PC-9 (cell line): ENCODE results near the gene BRINP3. TPM values are rescaled to one million over a fixed set of nuclear protein-coding genes. Genes with fewer than 3 reads are reported as not detected.

ENCODE experiments used
- BruUV-seq: library from RNA; stranded (reverse); fragments of 400-500 nt; replicated peaks from 2 replicates; lab custom pipeline; 2021; lab: Mats Ljungman, UMichigan
- CTCF ChIA-PET: fragments of 300-600 bp; sonication (Branson Sonifier 250); formaldehyde crosslinking; loops from one replicate; lab custom pipeline; 2022; ENCODE audit warnings: antibody characterized with exemption; lab: Charles Lee
- POLR2A ChIA-PET: fragments of 300-600 bp; sonication (Branson Sonifier 250); formaldehyde crosslinking; loops from one replicate; lab custom pipeline; 2022; ENCODE audit warnings: antibody characterized with exemption; ENCODE audit not compliant: unreplicated experiment; lab: Charles Lee
- DNase-seq, 2 experiments: peaks; one replicate each; pipeline versions ENCODE4 v3.0.0 to v3.0.0-alpha.2; 2015 to 2022; ENCODE audit warnings: mixed read lengths in 1 of 2
- H2AFZ ChIP-seq: fragments of 200-600 bp; sonication (generic); 2 replicates; pipeline ENCODE4 v1.8.1; 2017; ENCODE audit warnings: antibody characterized with exemption
- H3F3A ChIP-seq: fragments of 200-600 bp; sonication (generic); 2 replicates; pipeline ENCODE4 v1.8.1; 2017; ENCODE audit warnings: antibody characterized with exemption, mild to moderate bottlenecking, low read depth; ENCODE audit not compliant: insufficient read depth
- H3K27ac ChIP-seq: fragments of 200-600 bp; sonication (generic); 2 replicates; pipeline ENCODE4 v1.6.1; 2016; ENCODE audit warnings: mixed run types
- H3K27me3 ChIP-seq: fragments of 200-600 bp; sonication (generic); 2 replicates; pipeline ENCODE4 v1.6.1; 2016; ENCODE audit warnings: low read depth, mixed run types; ENCODE audit not compliant: insufficient read depth
- H3K36me3 ChIP-seq: fragments of 200-600 bp; sonication (generic); 2 replicates; pipeline ENCODE4 v1.6.1; 2016; ENCODE audit warnings: low read depth, mixed run types
- H3K4me1 ChIP-seq: fragments of 200-600 bp; sonication (generic); replicated peaks from 2 replicates; pipeline ENCODE4 v1.6.1; 2016; ENCODE audit warnings: mixed run types; ENCODE audit not compliant: insufficient read depth
- H3K4me2 ChIP-seq: fragments of 200-600 bp; sonication (generic); 2 replicates; pipeline ENCODE4 v1.6.1; 2017; ENCODE audit warnings: mixed run types
- H3K4me3 ChIP-seq: fragments of 200-600 bp; sonication (generic); 2 replicates; pipeline ENCODE4 v1.6.1; 2016; ENCODE audit warnings: mixed run types
- H3K79me2 ChIP-seq: fragments of 200-600 bp; sonication (generic); 2 replicates; pipeline ENCODE4 v1.6.1; 2017; ENCODE audit warnings: low read depth, mixed run types
- H3K9me2 ChIP-seq: fragments of 200-600 bp; sonication (generic); 2 replicates; pipeline ENCODE4 v1.8.1; 2017; ENCODE audit warnings: mild to moderate bottlenecking; ENCODE audit not compliant: insufficient read depth
- H3K9me3 ChIP-seq: fragments of 200-600 bp; sonication (generic); 2 replicates; pipeline ENCODE4 v1.8.1; 2016; ENCODE audit warnings: low read depth; ENCODE audit not compliant: insufficient read depth
- H4K20me1 ChIP-seq: fragments of 200-600 bp; sonication (generic); 2 replicates; pipeline ENCODE4 v1.8.1; 2017; ENCODE audit not compliant: insufficient read depth
- CTCF ChIP-seq: fragments of 200-600 bp; sonication (generic); conservative IDR thresholded peaks from 2 replicates; pipeline ENCODE4 v1.6.1; 2017; ENCODE audit warnings: mixed run types, antibody characterized with exemption, mild to moderate bottlenecking, moderate library complexity
- EZH2 ChIP-seq: fragments of 200-600 bp; sonication (generic); IDR thresholded peaks from 2 replicates; pipeline ENCODE4 v1.8.0; 2017; ENCODE audit warnings: antibody characterized with exemption, low read depth
- intact Hi-C: fragments of 100-400 bp; cut with micrococcal nuclease; formaldehyde crosslinking; loops from one replicate; pipeline ENCODE4 v1.10.0; 2022; ENCODE audit not compliant: unreplicated experiment
- total RNA-seq: library from RNA; stranded (reverse); gene quantifications from 2 replicates; pipeline ENCODE4 v1.2.3, GENCODE V29; 2021

Gene BRINP3
- total RNA-seq, 1 experiment from 2014 or later = not detected

- H3K4me2 ChIP-seq = no peak overlapping the region
- no peaks in the 10 kb centered on the region for H3K79me2 ChIP-seq
- no peak overlapping the region for H3K4me3 ChIP-seq
- no peaks in the 10 kb centered on the region; the same call in 1 of the 2 replicates for H4K20me1 ChIP-seq
- H3K9me2 ChIP-seq = no peaks in the 10 kb centered on the region; the same call in 1 of the 2 replicates
- TF ChIP-seq CTCF (no peak), EZH2 (no peak)
- no peaks in the 10 kb centered on the region for H3K36me3 ChIP-seq
- H2AFZ ChIP-seq = no peak overlapping the region
- BruUV-seq = no TSS peak
- intact Hi-C loops = no loop called here
- no peaks in the 10 kb centered on the region for H3K27me3 ChIP-seq
- ChIA-PET CTCF (no interaction called here), POLR2A (no interaction called here)
- H3K9me3 ChIP-seq = no peaks in the 10 kb centered on the region
- no peaks in the 10 kb centered on the region for H3K4me1 ChIP-seq
- no peak for DNase-seq
- H3K27ac ChIP-seq = no peak overlapping the region
- H3F3A ChIP-seq = no peaks in the 10 kb centered on the region
Observed at GRCh38 chr1:190497565-190497964, 19.9 kb upstream of the BRINP3 start.

DNA sequence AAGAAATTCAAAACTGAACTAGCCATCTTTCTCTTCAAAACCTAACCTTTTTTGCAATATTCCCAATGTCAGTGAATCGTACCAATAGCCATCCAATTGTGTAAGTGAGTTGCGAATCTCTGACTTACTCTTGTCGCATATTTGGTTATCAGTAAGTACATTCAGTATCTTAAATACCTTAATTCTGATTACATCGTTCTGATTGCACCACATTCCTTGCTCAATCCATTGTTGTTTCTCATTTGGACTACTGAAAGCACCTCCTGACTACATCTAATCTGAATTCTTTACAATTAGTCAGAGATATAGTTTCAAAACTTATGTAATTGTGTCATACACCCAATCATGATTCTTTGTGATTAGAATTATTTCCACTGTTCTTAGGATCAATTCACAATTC lies 16.8 kb upstream of the BRINP3 start:
- DNase-seq = no peak
- Histone ChIP-seq H3K9me3 (no peaks in the 10 kb centered on the region), H3F3A (no peaks in the 10 kb centered on the region), H3K9me2 (no peaks in the 10 kb centered on the region; the same call in 1 of the 2 replicates), H3K27me3 (no peaks in the 10 kb centered on the region), H3K36me3 (no peaks in the 10 kb centered on the region), H3K4me2 (no peak overlapping the region), H3K27ac (no peak overlapping the region), H3K4me1 (no peaks in the 10 kb centered on the region), H3K79me2 (no peaks in the 10 kb centered on the region), H3K4me3 (no peak overlapping the region), H4K20me1 (no peaks in the 10 kb centered on the region), H2AFZ (no peak overlapping the region)
- no TSS peak for BruUV-seq
- CTCF ChIA-PET = no interaction called here
- TF ChIP-seq CTCF (no peak), EZH2 (no peak)
- intact Hi-C loops = no loop called here
- POLR2A ChIA-PET = no interaction called here

DNA sequence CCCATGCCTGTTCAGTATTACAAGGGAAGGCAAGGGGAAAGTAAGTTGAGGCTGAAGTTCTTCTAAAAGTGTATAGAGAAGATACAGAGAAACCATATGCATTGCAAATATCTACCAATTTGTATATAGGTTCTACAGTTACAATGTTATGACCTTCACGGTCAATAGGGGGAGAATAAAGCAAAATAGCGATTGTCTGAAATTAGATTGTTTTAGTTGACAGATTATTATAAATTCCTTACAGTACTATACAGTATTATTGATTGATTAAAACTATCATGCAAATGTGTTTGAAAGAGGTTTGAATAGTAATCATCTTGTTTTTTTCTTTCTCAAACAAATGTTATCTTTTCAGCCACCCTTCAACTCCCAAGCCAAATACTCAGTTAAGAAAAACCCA lies 13.7 kb upstream of the BRINP3 start:
- TF ChIP-seq CTCF (no peak; the same call in 1 of the 2 replicates), EZH2 (no peak)
- BruUV-seq = no TSS peak
- ChIA-PET POLR2A (no interaction called here), CTCF (no interaction called here)
- Histone ChIP-seq H3K4me2 (no peak overlapping the region), H3K4me3 (no peak overlapping the region), H3K4me1 (no peaks in the 10 kb centered on the region), H3K79me2 (no peaks in the 10 kb centered on the region), H3K9me2 (no peaks in the 10 kb centered on the region), H3K27ac (no peak overlapping the region), H4K20me1 (no peaks in the 10 kb centered on the region), H2AFZ (no peak overlapping the region), H3K36me3 (no peaks in the 10 kb centered on the region), H3F3A (no peaks in the 10 kb centered on the region), H3K9me3 (no peaks in the 10 kb centered on the region), H3K27me3 (no peaks in the 10 kb centered on the region)
- no peak for DNase-seq
- intact Hi-C loops = no loop called here
